Testis (tissue), 3 donors: ENCODE measurements around the gene BTBD10. TPM values are rescaled to one million over a fixed set of nuclear protein-coding genes. Genes with fewer than 3 reads are reported as not detected.

Source experiments
- DNase-seq: peaks from one replicate; pipeline ENCODE4 v3.0.0-alpha.2; 2019
- H3K27ac ChIP-seq, 2 donors: fragments of 200-600 bp; sonication (generic); one replicate each; pipeline ENCODE4 v1.5.1; 2019
- H3K27me3 ChIP-seq: fragments of 200-600 bp; sonication (generic); one replicate; pipeline ENCODE4 v1.5.1; 2019
- H3K36me3 ChIP-seq: fragments of 200-600 bp; sonication (generic); one replicate; pipeline ENCODE4 v1.5.1; 2017; ENCODE audit warnings: low read depth; ENCODE audit errors: missing control alignments
- H3K4me1 ChIP-seq: fragments of 200-600 bp; sonication (generic); one replicate; pipeline ENCODE4 v1.5.1; 2019
- H3K4me3 ChIP-seq, 2 donors: fragments of 200-600 bp; sonication (generic); one replicate each; pipeline ENCODE4 v1.5.1; 2017 to 2019
- H3K9me3 ChIP-seq: fragments of 200-600 bp; sonication (generic); one replicate; pipeline ENCODE4 v1.5.1; 2017
- CTCF ChIP-seq, 3 experiments: fragments of 450-650 bp in 2 of 3; fragments of 200-600 bp in 1 of 3; sonication (generic) in 1 of 3; IDR thresholded peaks; one replicate each; pipeline ENCODE4 v1.5.1; 2016 to 2019; ENCODE audit warnings: antibody characterized with exemption in 3 of 3, mild to moderate bottlenecking in 2 of 3, moderate library complexity in 1 of 3
- POLR2A ChIP-seq: fragments of 450-650 bp; IDR thresholded peaks from one replicate; pipeline ENCODE4 v1.6.1; 2017; ENCODE audit warnings: antibody characterized with exemption, mild to moderate bottlenecking, moderate library complexity
- WGBS, 2 donors: methylation state at CpG; one replicate each; pipeline ENCODE4 v1.1.5; 2018; 5-methylcytosine and 5-hydroxymethylcytosine counted together
- intact Hi-C: fragments of 100-400 bp; cut with DNase I; formaldehyde crosslinking; loops from one replicate; pipeline ENCODE4 v1.15.1; 2023; ENCODE audit warnings: low total_unique reads
- polyA plus RNA-seq: library from polyadenylated mRNA; stranded (reverse); fragments of 350-450 nt; fragmentation: Illumina TruSeq; extraction: RNeasy Lipid Tissue Mini Kit (QIAGEN cat#74804); gene quantifications from one replicate; pipeline ENCODE4 v1.2.3, GENCODE V29; 2014; ENCODE audit warnings: low read depth, low replicate concordance; ENCODE audit not compliant: insufficient read depth
- total RNA-seq, 2 donors: library from RNA; depleted of rRNA; stranded (reverse); fragments of >200 nt; gene quantifications; one replicate each; pipeline ENCODE4 v1.2.3, GENCODE V29; 2016

BTBD10 gene
- total and polyA plus RNA-seq, 3 donors from 2014 or later, result 47.0 to 81.7 (median 69.4) TPM

GRCh38 chr11:13362596-13363109 lies 100.4 kb downstream of the BTBD10 start:
- WGBS, 2 donors, result 97 to 98% methylated on average over 9 of the region's 9 CpGs
- no peak for TF ChIP-seq CTCF (IDR thresholded peaks at IDR 0.05)
- no peak for TF ChIP-seq POLR2A
- Histone ChIP-seq H3K27ac (no peak overlapping the region), H3K4me3 (no peak overlapping the region), H3K4me1 (no peaks in the 10 kb centered on the region), H3K27me3 (no peaks in the 10 kb centered on the region), H3K9me3 (no peaks in the 10 kb centered on the region), H3K36me3 (no peaks in the 10 kb centered on the region)
- DNase-seq, result no peak
- intact Hi-C loops, result no loop called here

- no peak for TF ChIP-seq CTCF (IDR thresholded peaks at IDR 0.05)
- no peak for TF ChIP-seq POLR2A
- no peaks in the 10 kb centered on the region for H3K36me3 ChIP-seq
- intact Hi-C loops, result no loop called here
These were observed 104.3 kb downstream of the BTBD10 start for GRCh38 chr11:13358596-13359270.

GRCh38 chr11:13357232-13357631 lies 105.8 kb downstream of the BTBD10 start:
- TF ChIP-seq POLR2A (no peak), CTCF (IDR thresholded peaks at IDR 0.05) (no peak)
- Histone ChIP-seq H3K27ac (no peak overlapping the region), H3K27me3 (no peaks in the 10 kb centered on the region), H3K4me3 (no peak overlapping the region), H3K9me3 (no peaks in the 10 kb centered on the region), H3K36me3 (no peaks in the 10 kb centered on the region), H3K4me1 (no peaks in the 10 kb centered on the region)
- no peak for DNase-seq
- intact Hi-C loops, result no loop called here
- WGBS, 2 donors, result 80 to 83% methylated on average over 9 of the region's 9 CpGs

More at GRCh38 chr11:13358596-13359270, 104.3 kb downstream of the BTBD10 start:
- Histone ChIP-seq H3K4me1 (no peaks in the 10 kb centered on the region), H3K9me3 (no peaks in the 10 kb centered on the region), H3K4me3 (no peak overlapping the region), H3K27ac (no peak overlapping the region), H3K27me3 (no peaks in the 10 kb centered on the region)
- no peak for DNase-seq
- 84 to 90% methylated on average over 6 of the region's 6 CpGs for WGBS, 2 donors

GRCh38 chr11:13355191-13355590 lies 107.8 kb downstream of the BTBD10 start:
- H3K9me3 ChIP-seq, result no peaks in the 10 kb centered on the region
- no peaks in the 10 kb centered on the region for H3K4me1 ChIP-seq
- no peak for DNase-seq
- intact Hi-C loops, result no loop called here
- no peak for TF ChIP-seq POLR2A
- H3K36me3 ChIP-seq, result no peaks in the 10 kb centered on the region
- whole genome bisulfite sequencing, 2 donors, result 94 to 95% methylated on average over 4 of the region's 4 CpGs
- no peak overlapping the region for H3K27ac ChIP-seq
- no peak overlapping the region for H3K4me3 ChIP-seq
- no peaks in the 10 kb centered on the region for H3K27me3 ChIP-seq

GRCh38 chr11:13354335-13354734 lies 108.7 kb downstream of the BTBD10 start:
- WGBS, 2 donors, result 88 to 97% methylated on average over 6 of the region's 6 CpGs
- Histone ChIP-seq H3K4me3 (no peak overlapping the region), H3K4me1 (no peaks in the 10 kb centered on the region), H3K36me3 (no peaks in the 10 kb centered on the region), H3K27ac (no peak overlapping the region), H3K27me3 (no peaks in the 10 kb centered on the region), H3K9me3 (no peaks in the 10 kb centered on the region)
- intact Hi-C loops, result no loop called here
- TF ChIP-seq POLR2A, result no peak
- DNase-seq, result no peak

- no peak overlapping the region for H3K27ac ChIP-seq
- 80 to 87% methylated on average over 6 of the region's 6 CpGs for WGBS, 2 donors
- no peak for DNase-seq
These were observed 110.3 kb downstream of the BTBD10 start for GRCh38 chr11:13352711-13353110.

More at GRCh38 chr11:13352711-13353110, 110.3 kb downstream of the BTBD10 start:
- Histone ChIP-seq H3K27me3 (no peaks in the 10 kb centered on the region), H3K4me1 (no peaks in the 10 kb centered on the region), H3K9me3 (no peaks in the 10 kb centered on the region), H3K4me3 (no peak overlapping the region), H3K36me3 (no peaks in the 10 kb centered on the region)
- intact Hi-C loops, result no loop called here
- TF ChIP-seq POLR2A (no peak), CTCF (IDR thresholded peaks at IDR 0.05) (no peak)
